Measurements from ENCODE around the gene DIRAS1.
"Not testable (repeated sequence)": the region's sequence is repeated elsewhere in the genome, so short reads cannot be mapped to it uniquely, and the experiment has no call there.

The DIRAS1 gene

GRCh38 chr19:2668175-2668763 is 52.9 kb downstream of the DIRAS1 start:
- no peak for DNase-seq

- not testable (repeated sequence) for DNase-seq
Observed at GRCh38 chr19:2667349-2667748, 53.8 kb downstream of the DIRAS1 start.

GRCh38 chr19:2666344-2666994 is 54.7 kb downstream of the DIRAS1 start:
- no peak for DNase-seq

GRCh38 chr19:2665103-2665502 is 56.1 kb downstream of the DIRAS1 start:
- DNase-seq, result no peak
